ENCODE measurements around the gene USHBP1.

The USHBP1 gene, protein sequence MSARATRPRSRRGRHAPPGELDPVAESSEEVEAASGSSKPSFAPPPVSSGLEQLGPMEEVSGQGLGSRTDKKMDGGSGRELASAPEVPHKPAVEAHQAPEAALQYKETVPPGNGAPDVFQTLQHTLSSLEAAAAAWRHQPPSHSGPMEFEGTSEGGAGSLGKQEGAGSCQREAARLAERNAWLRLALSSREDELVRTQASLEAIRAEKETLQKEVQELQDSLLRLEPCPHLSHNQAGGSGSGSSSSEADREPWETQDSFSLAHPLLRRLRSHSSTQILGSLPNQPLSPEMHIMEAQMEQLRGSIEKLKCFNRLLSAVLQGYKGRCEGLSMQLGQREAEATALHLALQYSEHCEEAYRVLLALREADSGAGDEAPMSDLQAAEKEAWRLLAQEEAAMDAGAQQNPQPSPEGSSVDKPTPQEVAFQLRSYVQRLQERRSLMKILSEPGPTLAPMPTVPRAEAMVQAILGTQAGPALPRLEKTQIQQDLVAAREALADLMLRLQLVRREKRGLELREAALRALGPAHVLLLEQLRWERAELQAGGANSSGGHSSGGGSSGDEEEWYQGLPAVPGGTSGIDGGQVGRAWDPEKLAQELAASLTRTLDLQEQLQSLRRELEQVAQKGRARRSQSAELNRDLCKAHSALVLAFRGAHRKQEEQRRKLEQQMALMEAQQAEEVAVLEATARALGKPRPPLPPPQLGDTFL

DNA sequence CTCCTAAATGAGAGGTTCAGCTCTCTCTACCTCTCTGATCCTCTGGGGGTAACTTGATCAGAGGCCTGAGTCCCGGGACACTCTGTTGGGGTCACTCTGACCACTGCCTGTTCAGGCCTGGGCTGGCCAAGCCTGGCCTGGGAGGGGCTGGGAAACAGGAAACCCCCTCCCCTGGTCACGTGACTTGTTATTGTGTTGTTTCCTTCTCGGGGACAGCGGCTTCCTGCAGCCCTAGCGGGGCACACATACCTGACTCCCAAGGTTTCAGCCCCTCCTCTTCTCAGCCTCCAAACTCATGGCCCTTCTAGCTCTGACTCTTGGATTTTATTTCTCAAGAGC is at the start of gene USHBP1:
USHBP1 (minus strand) TSS at position 105 of the 339 bp plus-strand sequence. CDS start 446 bp downstream, outside the sequence.
- DNase-seq (ENCODE audit: low read depth in 2 of 2): no peak

DNA sequence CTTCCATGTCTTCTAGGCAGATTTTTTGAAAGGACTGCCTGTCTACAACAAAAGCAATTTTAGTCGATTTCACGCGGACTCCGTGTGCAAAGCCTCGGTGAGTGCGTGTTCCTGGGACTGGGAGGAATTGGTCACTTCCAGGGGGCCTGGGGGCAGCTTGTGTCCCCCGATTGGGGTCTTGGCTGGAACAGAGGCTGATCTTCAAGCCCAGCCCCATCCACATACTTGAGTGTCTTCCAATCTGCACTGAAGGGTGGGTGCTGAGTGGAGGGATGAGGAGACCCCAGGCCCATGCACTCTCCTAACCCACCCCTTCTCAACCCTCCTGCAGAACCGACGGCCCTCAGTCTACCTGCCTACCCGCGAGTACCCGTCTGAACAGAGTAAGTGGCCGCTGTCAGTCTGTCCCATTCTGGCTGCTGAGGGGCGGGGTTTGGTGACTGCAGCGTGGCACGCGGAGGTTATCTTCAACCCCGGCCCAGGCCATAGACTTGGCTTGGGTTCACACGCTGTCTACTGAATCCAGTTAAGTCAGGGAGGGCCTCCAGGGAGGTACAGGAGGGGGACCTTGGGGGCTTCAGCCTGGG is 49.6 kb upstream of the USHBP1 start:
- DNase-seq (ENCODE audit: low read depth in 2 of 2): no peak

DNA sequence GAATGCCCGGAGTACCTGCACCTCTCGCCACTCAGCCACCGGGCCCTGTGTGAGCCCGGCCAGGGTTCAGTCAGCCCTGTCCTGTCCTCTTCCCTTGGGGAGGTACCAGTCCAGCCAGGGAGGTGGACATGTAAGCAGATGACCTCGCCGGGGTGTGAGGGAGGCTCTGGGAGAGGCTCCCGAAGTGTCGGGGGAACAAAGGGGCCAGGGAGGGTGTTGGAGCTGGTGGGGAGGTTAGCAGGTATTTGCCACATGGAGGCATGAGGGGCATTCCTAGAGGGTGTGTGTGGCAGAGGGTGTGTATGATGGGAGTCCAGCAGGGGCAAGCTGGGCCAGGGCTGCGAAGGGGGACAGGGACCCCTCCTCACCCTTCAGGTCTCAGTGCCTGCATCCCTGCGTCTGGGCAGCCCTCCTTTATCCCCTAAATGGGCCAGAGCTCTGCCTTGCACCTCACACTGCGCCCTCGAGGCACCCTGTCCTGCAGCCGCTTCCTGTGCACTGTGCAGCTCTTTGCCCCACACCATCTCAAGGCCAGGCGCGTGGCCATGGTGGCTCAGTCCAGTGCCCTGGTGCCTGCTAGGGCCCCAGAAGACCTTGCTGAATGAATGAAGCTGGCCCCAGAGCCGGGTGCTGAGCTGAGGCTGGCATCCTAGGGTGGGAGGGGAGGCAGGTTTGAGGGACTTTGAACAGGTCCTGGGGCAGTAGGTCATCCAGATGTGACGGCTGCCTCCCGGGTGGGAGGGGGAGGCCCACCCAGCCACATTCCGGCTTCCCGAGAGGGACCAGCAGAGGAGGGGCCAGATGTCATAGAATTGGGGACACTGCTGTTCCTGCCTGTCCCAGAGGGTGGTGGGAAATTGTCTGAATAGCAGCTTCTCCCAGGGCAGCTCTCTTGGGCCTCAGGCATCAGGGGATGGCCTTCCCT is 47.9 kb upstream of the USHBP1 start:
- DNase-seq (ENCODE audit: low read depth in 2 of 2): no peak

DNA sequence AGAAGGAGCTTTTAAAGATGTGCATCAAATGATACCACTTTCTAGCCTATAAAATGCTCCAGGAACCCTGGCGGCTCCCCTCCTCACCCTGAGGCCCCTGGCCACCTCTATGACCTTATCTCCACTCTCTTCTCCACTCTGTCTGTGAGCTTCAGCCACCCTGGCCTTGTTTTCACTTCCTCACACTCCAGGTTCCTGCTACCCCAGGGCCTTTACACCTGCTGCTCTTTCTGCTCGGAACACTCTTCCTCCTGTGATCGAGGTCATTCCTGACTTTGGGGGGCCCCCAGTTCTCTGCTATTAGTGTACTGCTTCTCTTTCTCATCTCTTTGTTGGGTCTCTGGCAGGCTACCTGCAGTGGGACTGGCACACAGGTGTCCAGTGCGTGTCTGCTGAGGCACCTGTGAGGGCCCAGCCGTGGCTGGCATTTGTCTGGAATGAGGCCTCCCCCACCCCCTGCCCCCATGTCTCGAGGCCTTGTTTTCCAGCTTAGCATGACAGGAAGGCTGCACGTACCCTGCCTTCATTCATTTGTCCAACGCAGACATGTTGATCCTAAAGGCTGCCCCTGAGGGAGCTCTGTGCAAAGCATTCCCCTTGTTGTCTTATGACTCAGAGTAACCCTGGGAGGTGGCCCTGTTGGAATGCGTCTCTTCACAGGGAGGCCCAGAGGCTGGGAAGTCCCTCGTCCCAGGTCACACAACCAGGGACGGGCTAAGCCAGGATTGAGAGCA is 47.1 kb upstream of the USHBP1 start:
- DNase-seq (ENCODE audit: low read depth in 2 of 2): no peak

DNA sequence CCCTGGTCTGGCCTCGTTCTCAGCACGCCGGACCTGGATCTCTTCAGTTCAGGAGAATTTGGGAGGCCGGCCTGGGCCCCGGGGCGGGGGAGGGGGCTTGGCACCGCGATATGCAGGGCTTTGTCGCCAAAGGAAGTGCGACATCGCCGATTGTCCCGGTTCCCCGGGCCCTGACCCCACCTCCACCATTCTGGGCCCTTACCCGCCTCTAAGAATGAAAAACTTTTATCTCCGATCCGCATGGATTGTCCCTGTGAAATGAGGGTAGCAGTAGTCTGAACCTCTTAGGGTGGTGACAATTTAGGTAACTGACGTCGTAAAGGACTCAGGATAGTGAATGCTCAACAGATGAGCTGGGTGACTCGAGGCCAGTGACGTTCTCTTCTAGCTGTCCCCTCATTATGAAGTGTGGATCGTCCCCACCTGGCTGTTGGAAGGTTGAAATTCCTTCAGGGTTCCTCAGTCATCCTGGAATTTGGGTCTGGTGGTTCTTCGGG is 45.5 kb upstream of the USHBP1 start:
- no peak for DNase-seq (ENCODE audit: low read depth in 2 of 2)

DNA sequence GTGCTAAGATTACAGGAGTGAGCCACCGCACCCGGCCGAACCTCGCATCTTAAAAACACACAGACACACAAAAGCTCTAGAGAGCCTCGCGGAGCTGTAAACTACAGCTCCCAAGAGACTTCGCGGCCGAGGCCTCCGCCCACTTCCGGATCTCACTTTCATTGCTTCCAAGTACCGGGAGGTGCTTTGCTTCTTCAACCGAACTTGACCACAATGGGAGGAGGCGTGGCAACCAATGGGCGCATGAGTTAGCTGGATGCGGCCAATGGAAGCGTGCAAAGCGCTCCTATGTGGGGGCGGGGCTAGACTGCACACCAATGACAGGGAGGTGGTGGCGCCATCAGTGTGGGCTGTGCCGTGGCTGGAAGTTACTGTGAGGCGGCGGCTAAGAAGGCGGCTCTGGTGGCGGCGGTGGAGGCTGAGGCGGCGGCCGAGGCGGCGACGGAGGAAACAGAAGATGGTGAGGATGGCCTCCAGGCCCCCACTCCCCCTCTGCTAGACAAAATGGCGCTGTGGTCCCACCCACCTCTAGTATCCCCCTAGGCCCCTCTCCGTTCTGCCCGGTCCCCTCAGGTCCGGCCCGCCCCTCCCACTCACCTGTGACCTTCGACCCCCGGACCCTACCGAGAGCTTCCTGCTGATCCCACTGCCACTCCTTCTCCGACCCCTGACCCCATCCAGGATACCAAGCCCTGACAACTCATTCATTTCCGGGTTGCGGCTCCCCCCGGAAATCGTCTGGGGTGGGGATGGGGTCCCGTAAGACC is 44.8 kb upstream of the USHBP1 start, which contains the start of gene DDA1:
DDA1 (plus strand) TSS at position 366 of the 767 bp plus-strand sequence; CDS start at position 458, 92 bp downstream.
- peak; percentile 100 for DNase-seq (ENCODE audit: low read depth in 2 of 2)

DNA sequence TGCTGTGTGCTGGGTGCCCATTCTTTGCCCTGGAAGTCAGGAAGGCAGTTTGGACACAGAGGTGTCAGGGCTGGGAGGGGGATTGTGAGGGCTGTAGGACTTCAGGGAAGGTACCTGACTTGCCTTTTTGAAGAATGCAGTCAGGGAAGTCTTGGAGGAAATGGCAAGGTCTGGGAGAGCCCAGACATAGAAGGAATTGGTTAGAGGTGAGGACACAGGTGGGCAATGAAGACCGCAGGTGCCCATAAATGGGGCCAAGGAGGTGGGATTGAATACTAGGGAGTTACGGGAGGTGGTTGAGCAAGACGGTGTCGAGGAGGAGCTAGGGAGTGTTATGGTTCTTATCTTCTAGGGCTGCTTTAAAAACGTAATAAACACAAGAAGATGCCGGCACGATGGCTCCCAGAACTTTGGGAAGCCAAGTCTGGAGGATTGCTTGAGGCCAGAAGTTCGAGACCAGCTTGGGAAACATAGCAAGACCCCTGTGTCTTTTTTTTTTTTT is 43.4 kb upstream of the USHBP1 start:
- DNase-seq (ENCODE audit: low read depth in 2 of 2): no peak

DNA sequence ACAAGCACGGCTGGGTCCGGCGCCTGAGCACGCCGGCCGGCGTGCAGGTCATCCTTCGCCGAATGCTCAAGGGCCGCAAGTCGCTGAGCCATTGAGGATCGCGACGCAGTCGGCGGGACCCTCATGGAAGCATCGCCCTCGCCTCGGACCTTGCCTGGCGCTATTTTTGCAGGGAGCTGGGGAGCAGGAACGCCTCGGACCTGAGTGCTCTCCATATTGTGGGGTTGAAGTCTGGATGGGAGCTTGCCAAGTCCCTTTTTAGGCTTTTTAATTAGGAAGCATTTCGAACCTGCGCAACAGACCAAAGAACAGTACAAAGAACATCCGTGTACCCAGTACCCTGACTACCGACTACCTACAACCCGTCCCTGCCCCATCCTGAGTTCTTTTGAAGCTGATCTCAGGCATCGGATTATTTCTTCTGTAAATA is 41.8 kb upstream of the USHBP1 start:
- no peak for DNase-seq (ENCODE audit: low read depth in 2 of 2)

DNA sequence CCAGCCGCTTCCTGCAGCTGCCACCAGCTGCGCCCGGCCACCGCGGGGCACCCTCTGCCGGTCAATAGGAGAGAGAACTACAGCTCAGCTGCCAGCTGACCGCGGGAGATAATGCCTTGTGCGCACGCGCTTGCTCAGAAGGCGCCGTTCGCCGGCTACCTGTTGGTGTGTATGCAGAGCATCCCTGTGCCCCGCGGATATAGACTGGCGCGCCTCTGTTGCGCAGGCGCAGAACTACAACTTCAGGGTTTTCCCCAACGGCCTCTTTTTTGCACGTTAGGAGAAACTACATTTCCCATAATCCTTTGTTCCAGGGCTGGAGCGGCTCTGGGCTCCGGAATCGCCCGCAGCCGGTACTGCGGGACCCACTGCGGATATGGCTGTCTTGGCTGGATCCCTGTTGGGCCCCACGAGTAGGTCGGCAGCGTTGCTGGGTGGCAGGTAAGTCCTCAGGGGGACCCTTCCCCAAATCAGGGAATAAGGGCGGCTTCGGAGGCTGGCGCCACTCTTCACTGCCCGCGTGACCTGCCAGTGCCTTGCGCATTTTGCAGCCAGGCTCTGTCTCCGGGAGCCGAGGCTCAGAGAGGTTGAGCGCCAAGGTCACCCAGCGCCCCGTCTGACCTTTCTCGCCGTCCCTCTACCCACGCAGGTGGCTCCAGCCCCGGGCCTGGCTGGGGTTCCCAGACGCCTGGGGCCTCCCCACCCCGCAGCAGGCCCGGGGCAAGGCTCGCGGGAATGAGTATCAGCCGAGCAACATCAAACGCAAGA is 41.2 kb upstream of the USHBP1 start, which contains the start of gene MRPL34:
MRPL34 (plus strand) TSS at position 356 of the 768 bp plus-strand sequence; CDS start at position 377, 21 bp downstream.
- peak; percentile 97 for DNase-seq (ENCODE audit: low read depth in 2 of 2)

DNA sequence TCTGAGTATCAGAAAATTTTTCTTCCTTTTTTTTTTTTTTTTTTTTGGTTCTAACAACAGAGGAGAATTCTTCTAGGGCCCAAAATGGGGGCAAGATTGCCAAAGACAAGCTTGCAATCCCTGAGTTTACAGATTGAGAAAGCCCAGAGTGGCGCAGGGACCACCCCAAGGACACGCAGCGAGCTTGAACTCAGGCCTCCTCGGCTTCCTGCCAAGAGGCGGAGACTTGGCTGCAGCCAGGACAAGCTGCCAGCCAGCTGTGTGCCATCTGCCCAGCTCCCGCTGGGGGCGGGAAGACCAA is 40.6 kb upstream of the USHBP1 start:
- DNase-seq (ENCODE audit: low read depth in 2 of 2): no peak

DNA sequence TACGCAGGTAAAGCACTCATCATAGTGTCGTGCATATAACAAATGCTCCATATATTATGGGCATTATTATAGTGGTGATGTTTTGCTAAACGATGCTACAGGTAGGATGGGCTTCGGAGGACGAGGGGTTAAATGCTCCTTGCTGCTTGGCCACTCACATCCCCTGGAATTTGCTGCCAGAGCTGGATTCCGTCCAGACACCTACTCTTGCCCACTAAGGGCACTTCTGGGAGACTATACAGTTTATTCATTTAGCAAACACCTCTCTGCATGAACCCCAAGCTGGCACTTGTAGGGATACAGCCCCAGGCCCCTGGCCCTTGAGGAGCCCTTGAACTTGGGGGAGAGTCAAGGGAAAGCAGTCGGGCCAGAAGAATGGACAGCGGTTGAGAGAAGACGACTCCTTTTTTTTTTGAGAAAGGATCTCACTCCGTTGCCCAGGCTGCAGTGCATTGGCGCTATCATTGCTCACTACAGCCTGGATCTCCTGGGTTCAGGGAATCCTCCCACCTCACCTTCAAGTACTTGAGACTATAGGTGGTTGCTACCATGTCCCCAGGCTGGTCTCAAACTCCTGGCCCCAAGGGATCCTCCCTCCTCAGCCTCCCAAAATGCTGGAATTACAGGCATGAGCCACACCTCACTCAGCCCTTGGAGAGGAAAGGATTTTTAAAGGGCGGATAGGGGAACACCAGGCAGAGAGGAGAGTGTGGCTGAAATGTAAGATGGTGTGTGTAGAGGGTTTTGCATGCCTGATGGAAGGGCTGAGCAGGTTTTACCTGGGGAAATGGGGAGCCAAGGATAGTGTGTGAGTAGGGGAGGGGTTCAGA is 40.1 kb upstream of the USHBP1 start:
- no peak for DNase-seq (ENCODE audit: low read depth in 2 of 2)

DNA sequence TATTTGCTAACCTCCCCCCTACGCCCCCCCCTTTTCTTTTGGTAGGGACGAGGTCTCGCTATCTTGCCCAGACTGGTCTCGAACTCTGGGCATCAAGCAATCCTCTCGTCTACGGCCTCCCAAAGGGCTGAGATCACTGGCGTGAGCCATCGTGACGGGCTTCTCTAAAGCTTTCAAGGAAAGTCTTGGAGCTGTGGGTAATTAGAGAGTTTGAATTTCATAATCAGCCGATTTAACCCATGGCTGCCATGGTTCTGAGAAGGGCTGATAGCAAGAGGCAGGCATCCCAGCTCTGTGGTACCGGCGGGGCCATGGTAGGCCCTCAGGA is 39.4 kb upstream of the USHBP1 start:
- DNase-seq (ENCODE audit: low read depth in 2 of 2): no peak

DNA sequence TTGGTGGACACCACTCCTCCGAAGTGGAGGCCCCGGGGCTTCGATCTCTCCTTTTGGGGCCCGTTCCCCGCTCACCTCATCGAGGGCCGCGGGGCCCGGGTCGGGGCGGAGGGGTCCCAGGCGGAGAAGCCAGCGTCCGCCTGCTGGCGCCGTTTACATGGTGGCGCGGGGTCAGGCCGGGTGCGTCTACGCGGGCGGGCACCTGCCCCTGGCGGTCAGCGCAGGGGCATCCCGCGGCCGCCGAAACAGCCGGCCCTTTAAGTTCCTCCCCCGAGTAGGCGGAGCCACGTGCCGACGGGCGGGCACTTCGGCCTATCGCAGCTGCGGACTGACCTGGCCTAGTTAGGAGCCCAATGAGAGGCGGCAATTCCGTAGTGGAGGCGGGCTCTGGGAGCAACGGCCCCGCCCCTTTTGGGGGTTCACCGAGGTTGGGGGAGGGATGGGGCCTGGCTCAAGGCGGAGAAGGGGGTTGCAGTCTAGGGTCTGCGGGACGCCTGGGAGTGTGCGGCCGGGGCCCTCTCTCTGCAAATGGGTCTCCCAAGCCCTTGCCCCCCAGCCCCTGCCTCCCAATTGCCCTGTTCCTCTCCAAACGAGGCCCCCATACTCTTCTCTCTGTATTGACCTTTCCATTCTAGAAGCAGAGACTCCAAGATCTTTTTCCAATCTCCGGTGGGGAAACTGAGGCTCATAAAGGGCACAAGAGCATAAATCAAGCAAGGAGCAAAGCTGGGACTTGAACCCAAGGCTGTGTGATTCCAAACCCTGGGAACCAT is 38.8 kb upstream of the USHBP1 start, which contains the start of gene ABHD8:
ABHD8 (minus strand) TSS at position 259 of the 773 bp plus-strand sequence. CDS start 1,809 bp downstream, outside the sequence.
- DNase-seq (ENCODE audit: low read depth in 2 of 2): peak; percentile 84 to 87

DNA sequence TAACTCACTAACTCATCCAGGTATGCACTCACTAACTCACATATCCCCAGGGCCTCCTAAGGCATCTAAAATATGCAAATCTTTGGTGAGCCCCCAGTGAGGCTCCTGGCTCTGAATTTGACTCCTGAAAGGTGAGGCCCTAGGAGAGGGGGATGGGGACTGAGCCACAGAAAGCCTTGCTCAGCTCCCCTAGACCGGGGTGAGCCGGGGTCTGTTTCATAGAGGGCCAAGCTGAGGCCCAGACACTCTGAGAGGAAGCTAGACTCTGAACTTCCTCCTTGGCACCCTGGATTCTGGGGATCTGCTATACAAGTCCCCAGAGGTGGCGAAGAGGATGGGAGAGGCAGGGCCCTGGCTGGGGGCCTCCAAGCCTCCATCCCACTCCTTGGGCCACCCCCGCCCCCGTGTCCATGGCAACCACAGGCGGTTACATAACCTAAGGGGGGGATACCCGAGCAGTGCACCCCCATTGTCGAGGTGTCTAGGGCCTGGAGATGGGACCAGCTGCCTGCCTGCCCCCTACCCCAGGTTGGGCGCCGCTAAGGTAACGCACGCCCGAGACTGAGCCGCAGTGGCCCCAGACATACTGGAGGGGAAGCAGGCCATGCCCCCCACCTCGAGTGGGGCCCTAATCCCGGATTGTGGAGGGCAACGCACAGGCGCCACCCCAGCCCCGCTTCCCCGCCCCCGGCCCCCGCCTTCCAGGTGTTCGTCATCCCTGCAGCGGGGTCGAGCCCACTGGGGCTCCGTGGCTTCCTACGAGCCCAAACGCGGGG is 38.0 kb upstream of the USHBP1 start:
- no peak for DNase-seq (ENCODE audit: low read depth in 2 of 2)

DNA sequence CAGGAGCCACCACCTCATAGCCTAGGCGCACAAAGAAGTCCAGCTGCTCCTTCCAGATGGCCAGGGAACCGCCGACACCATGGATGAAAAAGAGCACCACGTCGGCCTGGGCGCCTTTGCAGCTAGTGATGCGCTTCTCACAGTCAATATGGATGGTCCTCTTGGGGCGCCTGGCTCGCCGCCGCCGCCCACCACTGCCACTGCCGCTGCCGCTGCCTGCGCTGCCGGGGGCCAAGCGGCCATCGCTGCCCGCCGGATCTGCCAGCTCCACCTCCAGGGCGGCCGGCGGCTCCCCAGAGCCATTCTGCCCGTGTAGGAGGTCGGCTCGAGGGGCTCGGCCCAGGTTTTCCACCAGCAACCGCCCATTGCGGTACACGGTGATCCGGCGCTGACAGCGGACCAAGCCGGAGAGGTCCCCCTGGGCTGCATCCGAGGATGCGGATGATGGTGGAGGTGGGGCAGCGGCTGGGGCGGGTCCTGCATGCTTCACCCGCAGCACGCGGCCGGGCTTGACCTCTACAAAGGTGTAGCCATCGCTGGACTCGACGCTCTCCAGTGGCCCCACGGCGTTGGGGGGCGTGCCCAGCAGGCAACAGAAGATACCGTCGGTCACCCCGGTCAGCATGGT is 36.6 kb upstream of the USHBP1 start:
- DNase-seq (ENCODE audit: low read depth in 2 of 2): no peak

DNA sequence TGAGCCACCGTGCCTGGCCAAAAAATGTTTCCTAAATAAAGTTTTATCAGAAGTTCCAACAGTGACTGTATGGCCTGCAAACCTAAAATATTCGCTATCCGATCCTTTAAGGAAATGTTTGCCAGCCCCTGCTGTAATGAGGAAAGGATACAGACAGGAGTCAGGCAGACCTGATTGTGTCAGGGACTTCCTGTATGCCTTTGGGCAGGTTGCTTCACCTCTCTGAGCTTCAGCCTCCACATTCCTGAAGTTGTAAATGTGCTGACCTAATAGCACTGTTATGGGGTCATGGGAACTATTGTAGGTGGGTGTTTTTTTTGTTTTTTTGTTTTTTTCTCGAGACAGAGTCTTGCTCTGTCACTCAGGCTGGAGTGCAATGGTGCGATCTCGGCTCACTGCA is 32.4 kb upstream of the USHBP1 start:
- DNase-seq (ENCODE audit: low read depth in 2 of 2): no peak

Data from fibroblast of skin of left quadriceps (primary cell).